NCI-H446 treated with DMSO at 0.1 percent for 48 hours (cell line): ENCODE measurements around the gene ARHGAP19.
"Not testable (repeated sequence)": the region's sequence is repeated elsewhere in the genome, so short reads cannot be mapped to it uniquely, and the experiment has no call there.

ENCODE experiments used
- DNase-seq: peaks from one replicate; lab custom pipeline; 2025; lab: John Stamatoyannopoulos, UW

The ARHGAP19 gene

DNA sequence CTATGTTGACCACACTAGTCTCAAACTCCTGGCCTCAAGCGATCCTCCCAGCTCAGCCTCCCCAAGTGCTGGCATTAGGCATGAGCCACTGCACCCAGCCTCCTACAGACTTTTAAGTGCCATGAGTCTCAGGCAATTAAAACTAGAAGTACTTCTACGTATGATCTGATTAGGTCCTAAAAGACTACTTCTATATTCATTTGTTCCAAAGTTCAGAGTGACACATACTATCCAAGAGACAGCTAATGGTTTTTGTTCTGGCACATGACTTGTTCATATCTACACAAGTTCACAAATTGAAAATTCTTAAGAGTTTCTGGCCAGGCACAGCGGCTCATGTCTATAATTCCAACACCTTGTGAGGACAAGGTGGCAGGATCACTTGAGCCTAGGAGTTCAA, 11.7 kb downstream of the ARHGAP19 start:
- no peak for DNase-seq

- DNase-seq = no peak
Observed at GRCh38 chr10:97279121-97279815, 13.2 kb downstream of the ARHGAP19 start.

GRCh38 chr10:97278491-97278989, 13.9 kb downstream of the ARHGAP19 start:
- peak; percentile 5 for DNase-seq

DNA sequence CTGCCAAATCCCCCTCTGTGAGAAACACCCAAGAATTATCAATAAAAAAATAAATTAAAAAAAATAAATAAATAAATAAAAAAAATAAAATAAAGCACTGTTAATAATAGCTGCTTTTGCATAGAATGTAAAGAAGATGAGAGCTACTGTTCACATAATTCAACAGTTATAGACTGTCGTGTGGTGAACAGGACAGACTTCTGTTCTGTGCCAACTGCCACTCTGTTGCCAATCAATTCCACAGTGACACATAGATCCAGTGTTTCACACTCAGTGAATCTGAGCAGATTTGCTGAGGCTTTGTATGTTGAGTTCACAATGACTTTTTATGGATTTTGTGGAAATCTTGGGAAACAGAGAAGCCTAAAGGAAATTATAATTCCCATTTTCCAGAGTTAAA, 14.9 kb downstream of the ARHGAP19 start:
- DNase-seq = no peak

DNA sequence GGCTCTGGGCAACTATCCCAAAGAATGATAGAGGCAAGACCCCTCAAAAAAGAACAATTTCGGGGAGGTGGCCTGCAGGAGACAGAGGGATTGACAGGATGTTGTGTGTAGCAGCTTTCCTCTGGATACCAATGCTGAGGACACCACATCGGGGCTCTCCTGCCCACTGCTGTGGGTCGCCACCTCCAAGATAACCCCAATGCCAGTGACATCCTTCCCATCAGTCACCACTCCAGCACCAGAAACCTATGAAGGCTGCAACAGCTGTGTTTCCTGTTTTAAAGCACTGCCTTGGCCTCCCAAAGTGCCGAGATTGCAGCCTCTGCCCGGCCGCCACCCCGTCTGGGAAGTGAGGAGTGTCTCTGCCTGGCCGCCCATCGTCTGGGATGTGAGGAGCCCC, 17.6 kb downstream of the ARHGAP19 start:
- DNase-seq = no peak

- DNase-seq = no peak
Observed at GRCh38 chr10:97273700-97274099, 18.7 kb downstream of the ARHGAP19 start.

DNA sequence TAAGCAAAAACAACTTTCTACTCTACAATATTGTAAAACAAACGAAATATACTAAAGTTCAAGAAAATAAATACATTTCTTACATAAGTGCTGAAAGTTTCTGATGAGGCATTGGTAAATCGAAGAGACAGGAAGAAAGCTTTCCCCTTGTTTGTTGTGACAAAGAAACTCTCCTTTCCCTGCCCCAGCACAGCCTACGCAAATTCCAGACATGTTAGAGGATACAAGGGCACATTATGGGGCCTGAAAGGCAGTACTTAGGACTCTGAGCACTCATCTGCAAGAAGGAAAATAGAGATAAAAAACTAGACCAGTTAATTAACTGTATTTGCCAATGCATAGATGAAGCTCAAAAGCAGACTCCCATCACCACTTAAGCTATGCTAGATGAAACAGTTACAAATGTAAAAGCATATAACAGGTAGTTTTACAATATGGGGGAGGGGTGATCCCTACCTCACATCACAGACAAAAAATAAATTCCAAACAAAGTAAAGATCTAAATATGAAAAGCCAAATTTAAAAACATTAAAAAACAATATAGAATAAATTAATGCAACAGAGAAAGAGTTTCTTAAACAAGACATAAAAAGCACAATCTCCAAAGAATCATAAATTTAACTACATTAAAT, 21.8 kb downstream of the ARHGAP19 start:
- no peak for DNase-seq

GRCh38 chr10:97267671-97268070, 24.8 kb downstream of the ARHGAP19 start:
- DNase-seq = no peak

DNA sequence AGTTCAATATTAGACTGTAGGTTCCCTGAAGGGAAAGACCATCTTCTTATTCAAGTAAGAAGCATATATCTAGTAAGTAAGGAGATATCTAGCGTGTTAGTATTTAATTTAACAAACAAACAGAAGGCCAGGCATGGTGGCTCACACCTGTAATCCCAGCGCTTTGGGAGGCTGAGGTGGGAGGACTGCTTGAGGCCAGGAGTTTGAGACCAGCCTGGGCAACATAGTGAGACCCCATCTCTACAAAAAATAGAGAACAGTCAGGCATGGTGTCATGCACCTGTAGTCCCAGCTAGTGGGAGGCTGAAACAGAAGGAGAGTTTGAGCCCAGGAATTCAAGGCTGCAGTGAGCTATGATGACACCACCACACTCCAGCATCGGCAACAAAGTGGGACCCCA, 27.3 kb downstream of the ARHGAP19 start:
- DNase-seq = not testable (repeated sequence)

DNA sequence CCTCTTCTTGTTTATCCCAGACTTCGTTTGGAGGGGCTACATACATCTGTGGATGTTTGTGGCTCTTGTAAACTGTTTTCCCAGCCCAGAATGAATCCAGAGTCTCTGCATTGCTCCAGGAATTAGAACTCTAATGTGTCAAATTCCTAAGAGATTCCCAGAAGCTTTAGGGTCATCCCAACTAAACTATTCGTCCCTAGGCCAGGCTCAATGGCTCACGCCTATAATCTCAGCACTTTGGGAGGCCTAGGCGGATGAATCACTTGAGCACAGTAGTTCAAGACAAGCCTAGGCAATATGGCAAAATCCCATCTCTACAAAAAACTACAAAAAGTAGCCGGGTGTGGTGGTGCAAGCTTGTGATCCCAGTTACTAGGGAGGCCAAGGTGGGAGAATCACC, 28.5 kb downstream of the ARHGAP19 start:
- no peak for DNase-seq

DNA sequence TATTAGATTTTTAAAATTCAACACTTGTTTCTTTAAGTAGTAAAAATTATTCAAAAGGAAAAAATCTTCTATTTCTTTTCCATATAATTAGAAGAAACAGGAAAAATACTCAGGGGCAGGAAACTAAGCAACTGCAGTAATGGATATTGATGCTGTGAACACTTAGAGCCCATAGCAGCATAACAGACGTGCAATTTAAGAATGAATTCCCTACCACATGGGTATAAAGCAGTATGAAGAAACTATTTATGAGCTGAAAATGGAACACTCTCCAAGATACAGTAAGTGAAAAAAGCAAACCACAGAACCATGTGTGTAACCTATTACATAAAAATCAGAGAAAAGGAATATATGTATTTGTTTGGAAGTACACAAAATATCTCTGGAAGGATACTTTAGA, 30.8 kb downstream of the ARHGAP19 start:
- DNase-seq = no peak

DNA sequence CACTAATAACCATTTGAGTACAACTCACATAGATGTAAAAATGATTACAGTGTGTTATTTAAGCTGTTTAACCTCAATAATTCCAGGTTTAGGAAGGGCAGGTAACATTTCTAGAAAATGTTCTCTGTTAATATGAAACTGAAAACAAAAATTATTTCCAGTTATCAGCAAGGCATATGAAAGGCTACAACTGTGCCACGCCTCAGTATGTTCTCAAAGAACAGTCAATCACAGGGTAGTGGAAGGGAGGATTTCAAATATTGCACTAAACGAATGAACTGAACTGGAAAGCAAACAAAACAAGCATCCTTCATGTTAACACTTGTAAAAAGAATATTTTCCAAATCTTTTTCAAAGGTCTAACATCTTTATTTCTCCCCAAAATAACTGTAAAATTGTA, 31.3 kb downstream of the ARHGAP19 start:
- no peak for DNase-seq

- no peak for DNase-seq
Observed at GRCh38 chr10:97259119-97259518, 33.3 kb downstream of the ARHGAP19 start.

DNA sequence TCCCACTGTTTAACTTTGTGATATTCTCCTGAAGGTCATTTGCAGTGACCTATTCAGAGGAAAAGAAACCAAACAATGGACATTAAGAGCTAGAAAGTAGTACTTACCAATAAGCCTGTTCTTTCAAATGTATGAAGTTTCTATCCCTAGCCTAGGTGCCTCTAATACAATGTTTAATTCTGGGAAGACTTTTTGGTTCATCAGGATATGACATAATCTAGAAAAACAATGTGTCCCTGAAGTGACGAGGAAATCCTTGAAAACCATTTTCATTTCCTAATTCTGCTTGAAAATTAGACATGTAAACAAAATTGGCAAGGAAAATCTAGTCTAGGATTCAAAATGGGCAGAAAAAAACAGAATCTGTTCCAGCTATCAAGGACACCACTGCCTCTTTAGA, 36.1 kb downstream of the ARHGAP19 start:
- DNase-seq = no peak

DNA sequence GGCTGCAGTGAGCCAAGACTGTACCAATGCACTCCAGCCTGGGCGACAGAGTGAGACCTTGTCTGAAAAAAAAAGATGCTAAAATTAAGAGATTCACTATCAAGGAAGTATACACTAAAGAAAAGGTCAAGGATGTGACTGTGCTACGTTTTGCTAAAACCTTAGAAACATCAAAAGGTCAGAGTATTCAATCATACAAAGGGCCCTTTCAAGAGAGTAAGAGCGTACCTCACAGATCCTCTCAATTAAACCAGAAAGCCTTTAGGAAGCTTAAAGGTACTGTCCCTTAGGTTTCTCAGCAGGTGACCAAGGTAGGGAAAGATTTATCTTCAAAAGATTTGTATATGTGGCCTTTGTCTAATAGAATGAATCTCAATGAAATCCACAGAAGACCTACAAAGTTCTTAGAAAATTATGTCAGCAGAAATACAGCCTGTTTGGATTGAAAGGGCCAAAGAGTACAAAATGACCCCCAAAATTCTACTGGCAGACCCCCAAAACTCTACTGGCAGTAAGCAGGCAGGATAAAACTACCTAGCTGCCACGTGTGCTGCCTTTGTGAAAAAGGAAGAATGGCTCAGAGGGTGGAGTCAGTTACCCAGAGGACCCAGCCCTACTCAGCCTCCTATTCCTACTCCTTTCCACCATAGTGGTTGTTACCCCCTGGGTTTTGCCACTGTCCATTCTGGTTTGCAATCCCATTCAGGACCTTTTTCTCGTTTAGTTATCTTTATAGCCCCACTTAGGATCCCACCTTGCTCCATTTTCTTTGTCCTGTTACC, 36.7 kb downstream of the ARHGAP19 start:
- no peak for DNase-seq

- DNase-seq = no peak
Observed at GRCh38 chr10:97254694-97255093, 37.7 kb downstream of the ARHGAP19 start.

GRCh38 chr10:97250952-97251351, 41.5 kb downstream of the ARHGAP19 start:
- no peak for DNase-seq

DNA sequence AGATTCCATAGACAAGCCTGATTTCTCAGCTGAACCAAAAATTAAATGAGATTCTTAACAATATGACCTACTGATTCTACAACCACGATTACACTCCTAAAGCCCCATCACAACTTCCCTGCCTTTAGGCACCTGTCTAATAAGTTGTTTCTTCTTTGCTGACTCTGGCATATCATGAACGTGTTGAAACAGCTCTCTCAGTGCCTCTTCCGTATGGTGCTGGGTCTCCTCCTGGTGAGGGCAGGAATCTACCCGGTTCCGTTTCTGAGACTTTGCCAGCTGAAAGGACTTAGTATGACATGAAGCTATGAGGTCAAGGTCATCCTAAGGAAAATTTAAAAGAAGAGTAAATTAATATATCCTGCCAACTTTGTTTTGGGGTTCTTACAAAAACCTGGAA, 48.6 kb downstream of the ARHGAP19 start:
- DNase-seq = no peak

- DNase-seq = no peak
Observed at GRCh38 chr10:97238855-97239254, 53.6 kb downstream of the ARHGAP19 start.

- DNase-seq = no peak
Observed at GRCh38 chr10:97235353-97235752, 57.1 kb downstream of the ARHGAP19 start.

DNA sequence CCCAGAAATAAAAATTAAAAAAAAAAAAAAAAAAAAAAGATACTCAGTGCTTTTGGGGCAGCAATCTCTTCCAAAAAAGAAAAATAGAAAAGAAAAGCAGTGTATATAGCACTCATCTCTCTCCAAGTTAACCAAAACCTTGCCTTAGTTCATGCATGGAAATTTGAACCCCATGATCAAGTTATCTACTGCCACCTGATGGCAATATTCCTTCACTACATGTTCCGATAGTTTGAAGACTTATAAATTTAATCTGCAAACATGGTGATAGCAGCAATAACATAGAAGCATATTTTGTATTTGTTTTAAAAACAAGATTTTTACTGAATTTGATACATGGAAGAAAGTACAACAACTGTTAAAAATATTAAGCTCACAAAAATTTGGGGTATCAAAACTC, 58.0 kb downstream of the ARHGAP19 start:
- DNase-seq = peak; percentile 0

- no peak for DNase-seq
Observed at GRCh38 chr10:97230146-97230545, 62.3 kb downstream of the ARHGAP19 start.
